Uterus (tissue), 4 donors: Measurements from ENCODE around the gene CRIP2. TPM values are rescaled to one million over a fixed set of nuclear protein-coding genes. Genes with fewer than 3 reads are reported as not detected.

Source experiments
- DNase-seq, 2 donors: peaks; one replicate each; pipeline ENCODE4 v3.0.0-alpha.2; 2019 to 2020
- H3K27ac ChIP-seq, 2 donors: fragments of 200-600 bp; sonication (generic); 1 replicate in 1 of 2; 2 replicates in 1 of 2; pipeline ENCODE4 v1.5.1; 2016 to 2018
- H3K27me3 ChIP-seq, 2 donors: fragments of 200-600 bp; sonication (generic); one replicate each; pipeline ENCODE4 v1.5.1; 2018 to 2019; ENCODE audit warnings: control low read depth in 1 of 2
- H3K36me3 ChIP-seq, 2 donors: fragments of 200-600 bp; sonication (generic); one replicate each; pipeline ENCODE4 v1.5.1; 2019; ENCODE audit warnings: control low read depth in 1 of 2
- H3K4me1 ChIP-seq, 2 donors: fragments of 200-600 bp; sonication (generic); one replicate each; pipeline ENCODE4 v1.5.1; 2018 to 2019; ENCODE audit warnings: control low read depth in 1 of 2
- H3K4me3 ChIP-seq, 2 donors: fragments of 200-600 bp; sonication (generic); 1 replicate in 1 of 2; 2 replicates in 1 of 2; pipeline ENCODE4 v1.5.1; 2018 to 2019; ENCODE audit warnings: mild to moderate bottlenecking in 1 of 2
- H3K9me3 ChIP-seq, 2 donors: fragments of 200-600 bp; sonication (generic); one replicate each; pipeline ENCODE4 v1.5.1; 2019; ENCODE audit warnings: control low read depth in 1 of 2
- CTCF ChIP-seq, 4 experiments: fragments of 200-600 bp in 2 of 4; fragments of 450-650 bp in 2 of 4; sonication (generic) in 2 of 4; IDR thresholded peaks; one replicate each; pipeline ENCODE4 v1.5.1; 2016 to 2019; ENCODE audit warnings: antibody characterized with exemption in 4 of 4, mild to moderate bottlenecking in 2 of 4, moderate library complexity in 1 of 4
- POLR2A ChIP-seq, 2 donors: fragments of 450-650 bp; IDR thresholded peaks; one replicate each; pipeline ENCODE4 v1.6.1; 2016; ENCODE audit warnings: antibody characterized with exemption in 2 of 2, mild to moderate bottlenecking in 1 of 2, moderate library complexity in 1 of 2
- intact Hi-C: fragments of 100-400 bp; cut with DNase I; formaldehyde crosslinking; loops from one replicate; pipeline ENCODE4 v1.15.1; 2023; ENCODE audit warnings: low total_unique reads
- total RNA-seq, 4 donors: library from RNA; depleted of rRNA in 3 of 4; stranded (reverse); fragments of >200 nt in 3 of 4; gene quantifications; one replicate each; pipeline versions ENCODE4 v1.1.0 to v1.2.4, GENCODE V29; 2014 to 2023
- donor health status: DM: yes; HTN: yes; CAD: no.

CRIP2 gene
- total RNA-seq, 4 donors from 2014 or later: 76.1 to 377 (median 163) TPM

GRCh38 chr14:105486163-105486973 is 11.7 kb downstream of the CRIP2 start, which contains the start of gene CRIP1:
TSS of gene CRIP1 (plus strand) at chr14:105486886. CDS start at chr14:105487260, 374 bp downstream.
- intact Hi-C loops: no loop called here
- TF ChIP-seq CTCF (IDR thresholded peaks at IDR 0.05): no peak
- TF ChIP-seq POLR2A (IDR thresholded peaks at IDR 0.05): no peak
- no peaks in the 10 kb centered on the region for H3K9me3 ChIP-seq
- peak within 1 kb of the TSS; percentile 72 to 78 for H3K27ac ChIP-seq
- H3K27me3 ChIP-seq: peaks cover 0 to 5% of the 10 kb centered on the region in 2 donors
- no peak for DNase-seq
- no peaks in the 10 kb centered on the region for H3K36me3 ChIP-seq
- peaks cover 0 to 50% of the 10 kb centered on the region in 2 donors for H3K4me1 ChIP-seq
- H3K4me3 ChIP-seq: peak within 1 kb of the TSS; percentile 24 to 32

DNA sequence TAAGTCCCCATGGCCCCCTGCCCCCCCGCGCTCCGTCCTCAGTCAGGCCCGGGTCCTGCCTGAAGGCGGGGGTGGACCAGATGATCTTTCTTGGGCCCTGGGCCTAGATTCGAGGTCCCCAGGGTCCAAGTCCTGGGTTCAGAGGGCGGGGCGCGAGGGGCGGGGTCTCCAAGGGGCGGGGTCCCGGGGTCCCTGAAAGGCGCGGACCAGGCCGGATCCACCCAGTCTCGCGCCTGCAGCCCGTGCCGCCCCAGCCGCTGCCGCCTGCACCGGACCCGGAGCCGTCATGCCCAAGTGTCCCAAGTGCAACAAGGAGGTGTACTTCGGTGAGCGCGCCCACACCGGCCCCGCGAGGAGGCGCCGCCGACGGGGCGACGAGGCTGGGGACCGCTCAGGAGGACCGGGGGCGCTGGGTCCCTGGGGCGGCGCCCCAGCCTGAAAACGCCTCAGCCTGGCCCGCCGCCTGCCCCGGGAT is 12.4 kb downstream of the CRIP2 start:
- H3K9me3 ChIP-seq: no peaks in the 10 kb centered on the region
- intact Hi-C loops: no loop called here
- peak overlapping the region; percentile 72 to 78 for H3K27ac ChIP-seq
- DNase-seq: peak; percentile 60 to 73
- H3K36me3 ChIP-seq: no peaks in the 10 kb centered on the region
- peak overlapping the region; percentile 24 to 32 for H3K4me3 ChIP-seq
- peaks cover 0 to 50% of the 10 kb centered on the region in 2 donors for H3K4me1 ChIP-seq
- peaks cover 0 to 5% of the 10 kb centered on the region in 2 donors for H3K27me3 ChIP-seq
- peak in 1 of 2 donors; percentile 29 for TF ChIP-seq POLR2A (IDR thresholded peaks at IDR 0.05)
- TF ChIP-seq CTCF (IDR thresholded peaks at IDR 0.05): no peak

DNA sequence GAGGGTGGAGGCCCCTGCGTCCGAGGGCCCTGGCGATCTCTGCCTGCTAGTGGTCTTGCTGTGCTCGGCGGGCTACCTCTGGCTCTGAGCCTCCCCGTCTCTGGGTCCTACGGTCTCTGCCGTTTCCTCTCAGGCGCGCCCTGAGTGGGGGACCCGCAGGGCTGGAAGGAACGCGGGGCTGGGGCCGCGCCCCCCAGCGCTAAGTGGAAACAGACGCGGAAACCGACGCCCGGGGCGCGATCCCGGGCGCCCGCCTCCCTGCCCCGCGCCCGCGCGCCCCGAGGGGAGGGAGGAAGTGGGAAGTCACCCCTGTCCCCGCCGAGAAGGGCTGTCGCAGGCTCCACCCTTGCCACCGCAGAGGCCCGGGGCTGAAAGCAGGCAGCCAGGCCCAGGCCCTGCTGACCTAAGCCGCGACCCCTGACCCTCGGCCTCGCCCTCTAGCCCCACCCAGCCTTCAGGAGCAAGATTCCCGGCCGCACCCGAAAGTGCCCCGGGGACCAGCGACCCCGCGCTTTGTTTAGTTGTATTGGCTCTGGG is 12.9 kb downstream of the CRIP2 start:
- H3K9me3 ChIP-seq: no peaks in the 10 kb centered on the region
- no peaks in the 10 kb centered on the region for H3K36me3 ChIP-seq
- DNase-seq: peak in 1 of 2 donors; percentile 47
- H3K27ac ChIP-seq: peak overlapping the region; percentile 72 to 78
- H3K4me3 ChIP-seq: peak overlapping the region; percentile 24 to 32
- intact Hi-C loops: no loop called here
- no peak for TF ChIP-seq POLR2A (IDR thresholded peaks at IDR 0.05)
- TF ChIP-seq CTCF (IDR thresholded peaks at IDR 0.05): no peak
- peaks cover 0 to 48% of the 10 kb centered on the region in 2 donors for H3K4me1 ChIP-seq
- peaks cover 0 to 5% of the 10 kb centered on the region in 2 donors for H3K27me3 ChIP-seq

- peaks cover 0 to 5% of the 10 kb centered on the region in 2 donors for H3K27me3 ChIP-seq
- no peak for TF ChIP-seq POLR2A (IDR thresholded peaks at IDR 0.05)
- no peaks in the 10 kb centered on the region for H3K9me3 ChIP-seq
- peak overlapping the region; percentile 78 to 92 for H3K27ac ChIP-seq
- intact Hi-C loops: no loop called here
- DNase-seq: no peak
- peak overlapping the region; percentile 24 to 32 for H3K4me3 ChIP-seq
- H3K36me3 ChIP-seq: no peaks in the 10 kb centered on the region
- peaks cover 0 to 42% of the 10 kb centered on the region in 2 donors for H3K4me1 ChIP-seq
These were observed 13.6 kb downstream of the CRIP2 start for GRCh38 chr14:105487986-105488777.

DNA sequence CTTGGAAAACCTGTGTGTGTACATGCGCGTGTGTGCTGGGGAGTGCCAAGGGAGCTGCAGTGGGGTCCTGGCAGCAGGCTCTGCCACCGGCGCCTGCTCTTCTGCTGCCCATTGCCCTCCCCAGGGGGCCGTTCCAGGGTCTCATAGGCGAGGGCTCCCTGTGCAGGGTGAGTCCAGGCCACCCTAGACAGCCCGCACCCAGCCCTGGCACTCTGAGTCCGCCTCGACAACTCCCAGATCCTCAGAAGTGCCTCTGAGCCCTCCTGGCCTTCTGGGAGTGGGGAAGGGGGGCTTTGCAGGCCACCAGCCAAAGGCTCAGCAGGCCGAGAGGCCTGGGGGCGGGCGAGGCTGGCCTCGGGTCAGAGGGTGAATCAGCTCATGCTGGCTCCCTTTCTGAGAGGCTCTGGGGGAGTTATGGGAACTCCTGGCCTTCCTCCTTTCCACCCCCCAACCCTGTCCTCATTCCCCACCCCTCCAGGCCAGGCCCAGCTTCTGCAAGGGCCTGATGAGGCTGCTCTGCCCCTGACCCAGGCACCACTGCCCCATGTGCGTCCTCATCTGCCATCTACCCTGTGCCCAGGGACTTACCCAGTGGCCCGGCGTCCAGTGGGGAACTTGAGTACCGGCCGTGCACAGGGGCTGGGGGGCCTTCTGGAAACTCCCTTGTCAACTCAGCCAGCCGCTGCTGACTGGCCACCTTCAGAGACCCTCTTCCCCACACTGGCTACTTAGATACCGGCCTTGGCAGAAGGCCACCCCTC is 14.3 kb downstream of the CRIP2 start:
- Histone ChIP-seq H3K4me1 (peaks cover 0 to 36% of the 10 kb centered on the region in 2 donors), H3K4me3 (peak overlapping the region in 1 of 2 donors; percentile 56), H3K9me3 (no peaks in the 10 kb centered on the region), H3K27me3 (peaks cover 0 to 5% of the 10 kb centered on the region in 2 donors), H3K36me3 (no peaks in the 10 kb centered on the region), H3K27ac (peak overlapping the region; percentile 92 to 96)
- peak in 1 of 2 donors; percentile 39 for DNase-seq
- TF ChIP-seq CTCF (IDR thresholded peaks at IDR 0.05) (no peak), POLR2A (IDR thresholded peaks at IDR 0.05) (no peak)
- intact Hi-C loops: no loop called here
